Measurements from ENCODE around the gene TMEM63A. TPM values are rescaled to one million over a fixed set of nuclear protein-coding genes. Genes with fewer than 3 reads are reported as not detected.
"Not testable (repeated sequence)": the region's sequence is repeated elsewhere in the genome, so short reads cannot be mapped to it uniquely, and the experiment has no call there.

TMEM63A gene
- total RNA-seq, 2 experiments from 2014 or later = 52.2 to 59.1 TPM

DNA sequence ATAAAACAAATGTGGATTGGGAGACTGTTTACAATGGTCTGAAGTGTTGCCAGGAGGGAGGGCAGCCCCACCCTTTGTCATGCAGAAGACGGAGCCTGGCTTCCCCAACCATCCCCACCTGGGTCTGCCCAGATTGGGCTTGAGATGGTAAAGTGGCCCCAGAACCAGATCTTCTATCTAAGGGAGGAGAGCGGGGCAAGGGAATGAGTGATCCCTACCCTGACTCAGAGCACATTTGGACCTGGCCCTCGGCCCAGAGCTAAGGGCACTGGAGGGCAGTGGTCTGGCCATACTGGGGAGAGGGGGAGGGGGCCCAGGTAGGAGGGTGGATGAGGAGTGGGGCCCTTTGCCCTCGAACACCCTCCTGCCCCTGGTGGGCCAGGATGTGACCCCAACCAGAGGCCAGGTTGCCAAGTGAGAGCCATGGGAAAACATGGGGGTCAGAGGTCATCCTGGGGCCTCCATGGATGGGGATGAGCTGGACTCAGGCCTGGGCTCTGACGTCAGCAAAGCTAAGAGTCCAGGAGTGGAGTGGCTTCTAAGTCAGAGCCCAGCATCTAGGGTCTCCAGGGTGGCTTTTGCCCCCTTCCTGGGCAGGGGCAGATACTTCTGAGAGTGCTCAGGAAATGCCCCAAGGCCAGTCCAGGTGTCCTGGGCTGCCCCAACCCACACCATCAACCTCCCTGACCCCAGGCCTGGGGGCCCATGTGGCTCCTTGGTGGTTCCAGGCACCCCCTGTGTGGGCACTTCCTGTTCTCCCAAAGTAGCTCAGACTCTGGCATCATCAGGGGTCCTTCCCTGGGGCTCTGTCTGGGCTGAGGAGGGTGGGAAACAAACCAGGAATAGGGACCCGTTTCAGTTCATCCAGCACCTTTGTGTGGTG, 8.4 kb upstream of the TMEM63A start:
- Mint-ChIP-seq H3K27me3 (no peaks in the 10 kb centered on the region), H3K36me3 (no peaks in the 10 kb centered on the region), H3K9me3 (no peaks in the 10 kb centered on the region), H3K27ac (no peak overlapping the region), H3K4me1 (ENCODE audit: low read depth) (no peaks in the 10 kb centered on the region), H3K4me3 (no peak overlapping the region)
- no peak for DNase-seq
- POLR2A ChIA-PET = no interaction called here
- intact Hi-C loops (cut with micrococcal nuclease) = no loop called here
- CTCF ChIA-PET = no interaction called here

DNA sequence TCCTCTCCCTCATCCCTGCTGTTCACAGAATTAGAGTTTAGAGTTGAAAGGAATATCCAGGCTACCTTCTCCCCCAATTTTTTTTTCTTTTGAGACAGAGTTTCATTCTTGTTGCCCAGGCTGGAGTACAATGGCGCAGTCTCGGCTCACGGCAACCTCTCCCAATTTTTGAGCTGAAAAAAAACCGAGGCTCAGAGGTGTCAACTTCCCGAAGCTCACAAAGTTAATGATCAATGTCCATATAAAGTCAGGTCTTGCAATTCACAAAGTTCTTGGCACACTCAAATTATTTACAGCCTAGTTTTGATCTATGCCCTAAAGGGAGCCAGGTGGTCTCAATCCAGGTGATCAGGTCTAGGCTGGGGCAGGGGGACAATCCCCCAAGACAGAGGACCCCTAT, 7.6 kb upstream of the TMEM63A start:
- Mint-ChIP-seq H3K36me3 (no peaks in the 10 kb centered on the region), H3K27me3 (no peaks in the 10 kb centered on the region), H3K9me3 (no peaks in the 10 kb centered on the region), H3K27ac (no peak overlapping the region), H3K4me1 (ENCODE audit: low read depth) (no peaks in the 10 kb centered on the region), H3K4me3 (no peak overlapping the region)
- ChIA-PET POLR2A (no interaction called here), CTCF (no interaction called here)
- intact Hi-C loops (cut with micrococcal nuclease) = no loop called here
- no peak for DNase-seq

DNA sequence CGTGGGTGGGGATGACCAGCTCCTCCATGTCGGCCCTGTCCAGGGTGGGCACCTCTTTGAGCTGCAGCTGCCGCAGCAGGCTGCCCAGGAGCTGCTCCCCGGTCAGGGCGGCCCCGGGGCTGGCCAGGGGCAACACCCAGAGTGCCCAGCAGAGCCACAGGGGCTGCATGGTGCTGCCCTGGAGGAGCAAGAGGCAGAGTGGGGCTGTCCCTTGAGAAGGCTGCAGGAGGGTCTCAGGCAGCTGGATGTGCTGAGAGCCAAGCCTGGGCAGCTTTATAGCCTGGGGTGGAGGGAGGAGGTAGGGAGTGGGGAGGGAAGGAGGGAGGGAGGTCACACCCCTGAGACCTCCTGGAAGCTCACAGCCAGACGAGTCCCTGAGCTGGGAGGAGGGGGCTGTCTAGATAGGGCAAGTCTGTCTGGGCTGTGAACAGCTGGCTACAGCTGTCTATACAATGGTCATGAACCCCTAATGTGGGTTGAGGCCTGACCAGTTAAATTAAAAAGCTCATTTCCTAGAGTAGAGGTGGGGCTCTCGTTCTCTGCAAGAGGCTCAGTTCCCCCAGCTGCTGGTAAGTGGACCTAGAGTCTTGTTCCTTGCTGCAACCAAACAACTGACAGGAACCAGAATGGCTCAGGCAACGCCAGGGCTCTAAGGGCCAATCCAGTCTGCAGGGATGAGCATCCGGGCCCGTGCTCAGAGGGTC, 6.9 kb upstream of the TMEM63A start, which contains the start of gene LEFTY1:
LEFTY1 (minus strand) TSS at position 249 of the 704 bp plus-strand sequence; CDS start at position 169, 80 bp downstream.
- Mint-ChIP-seq H3K27ac (no peak within 1 kb of the TSS), H3K4me3 (no peak within 1 kb of the TSS), H3K36me3 (no peaks in the 10 kb centered on the region), H3K9me3 (no peaks in the 10 kb centered on the region), H3K27me3 (no peaks in the 10 kb centered on the region), H3K4me1 (ENCODE audit: low read depth) (peaks cover under 1% of the 10 kb centered on the region)
- CTCF ChIA-PET = interaction anchor here (1.3 kb wide), 1 partner anchor 10 kb away, joined by 3 read pairs; no protein-coding TSS in a partner anchor
- POLR2A ChIA-PET = interaction anchor here (0.6 kb wide), 1 partner anchor 13 kb away, joined by 3 read pairs; no protein-coding TSS in a partner anchor
- no peak for DNase-seq
- intact Hi-C loops (cut with micrococcal nuclease) = no loop called here

DNA sequence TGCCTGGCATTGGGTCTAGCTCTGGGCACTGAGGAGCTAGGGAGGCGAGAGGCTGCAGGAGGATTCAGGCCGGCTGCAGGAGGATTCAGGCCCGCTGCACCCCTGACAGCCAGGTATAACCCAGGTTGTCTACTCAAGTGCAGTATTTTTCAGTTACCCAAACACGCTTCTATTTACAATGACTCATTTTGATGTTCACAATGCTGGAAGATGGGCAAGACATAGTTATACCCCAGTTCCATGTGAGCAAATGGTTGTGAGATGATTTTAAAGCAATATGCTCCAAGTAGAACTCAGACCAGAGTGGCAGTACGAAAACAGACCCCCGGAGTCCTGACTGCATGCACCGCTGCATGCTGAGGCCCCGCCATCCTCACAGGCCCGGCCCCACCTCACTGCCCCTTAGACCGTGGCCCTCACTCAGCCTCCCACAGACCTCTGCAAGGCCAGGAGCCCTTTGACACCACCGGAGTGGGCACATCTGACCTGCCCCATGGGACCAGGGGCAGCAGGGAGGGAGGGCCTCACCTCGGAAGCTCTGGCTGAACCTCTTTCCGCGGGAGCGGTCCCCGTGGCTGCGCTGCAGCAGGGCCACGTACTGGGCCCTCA, 6.2 kb upstream of the TMEM63A start:
- Mint-ChIP-seq H3K9me3 (no peaks in the 10 kb centered on the region), H3K4me3 (no peak overlapping the region)

GRCh38 chr1:225887554-225888288, 5.5 kb upstream of the TMEM63A start:
- H3K9me3 Mint-ChIP-seq; DNase-seq; H3K27me3 Mint-ChIP-seq; intact Hi-C loops (cut with micrococcal nuclease); H3K27ac Mint-ChIP-seq; POLR2A ChIA-PET; H3K4me3 Mint-ChIP-seq; H3K36me3 Mint-ChIP-seq; H3K4me1 Mint-ChIP-seq (ENCODE audit: low read depth): not testable (repeated sequence)
- CTCF ChIA-PET = interaction anchor here (0.9 to 1.3 kb wide), 2 partner anchors 9 to 23 kb away, joined by 3 read pairs; no protein-coding TSS in a partner anchor

More for the DNA sequence above, 6.2 kb upstream of the TMEM63A start:
- ChIA-PET CTCF (interaction anchor here (1.3 kb wide), 1 partner anchor 10 kb away, joined by 3 read pairs; no protein-coding TSS in a partner anchor), POLR2A (no interaction called here)
- Mint-ChIP-seq H3K4me1 (ENCODE audit: low read depth) (peaks cover 6% of the 10 kb centered on the region), H3K36me3 (no peaks in the 10 kb centered on the region), H3K27me3 (no peaks in the 10 kb centered on the region), H3K27ac (no peak overlapping the region)
- intact Hi-C loops (cut with micrococcal nuclease) = no loop called here
- no peak for DNase-seq

GRCh38 chr1:225887030-225887314, 4.8 kb upstream of the TMEM63A start:
- Mint-ChIP-seq H3K27ac (no peak overlapping the region), H3K27me3 (no peaks in the 10 kb centered on the region), H3K9me3 (no peaks in the 10 kb centered on the region), H3K36me3 (no peaks in the 10 kb centered on the region), H3K4me3 (no peak overlapping the region), H3K4me1 (ENCODE audit: low read depth) (peaks cover 9% of the 10 kb centered on the region)
- intact Hi-C loops (cut with micrococcal nuclease) = no loop called here
- ChIA-PET CTCF (interaction anchor here (0.9 kb wide), 1 partner anchor 24 kb away, joined by 3 read pairs; no protein-coding TSS in a partner anchor), POLR2A (no interaction called here)
- no peak for DNase-seq

GRCh38 chr1:225886159-225887029, 4.2 kb upstream of the TMEM63A start:
- no peaks in the 10 kb centered on the region for H3K27me3 Mint-ChIP-seq
- H3K27ac Mint-ChIP-seq = no peak overlapping the region
- peaks cover 9% of the 10 kb centered on the region for H3K4me1 Mint-ChIP-seq (ENCODE audit: low read depth)
- intact Hi-C loops (cut with micrococcal nuclease) = no loop called here
- no peak for DNase-seq
- no peaks in the 10 kb centered on the region for H3K9me3 Mint-ChIP-seq
- CTCF ChIA-PET = interaction anchor here (0.9 kb wide), 1 partner anchor 25 kb away, joined by 3 read pairs; no protein-coding TSS in a partner anchor
- H3K36me3 Mint-ChIP-seq = no peaks in the 10 kb centered on the region
- POLR2A ChIA-PET = no interaction called here
- no peak overlapping the region for H3K4me3 Mint-ChIP-seq

DNA sequence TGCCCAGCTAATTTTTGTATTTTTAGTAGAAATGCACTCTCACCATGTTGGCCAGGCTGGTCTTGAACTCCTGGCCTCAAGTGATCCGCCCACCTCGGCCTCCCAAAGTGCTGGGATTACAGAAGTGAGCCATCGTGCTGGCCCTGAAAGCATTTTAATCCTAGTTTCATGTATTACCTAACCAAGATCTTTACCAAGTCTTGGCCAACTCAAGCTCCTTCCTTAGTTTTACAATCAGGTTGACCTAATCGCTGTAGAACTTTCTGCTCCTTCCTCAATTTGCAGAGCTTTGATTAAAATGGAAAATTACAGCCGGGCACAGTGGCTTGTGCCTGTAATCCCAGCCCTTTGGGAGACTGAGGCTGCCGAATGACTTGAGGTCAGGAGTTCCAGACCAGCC, 3.2 kb upstream of the TMEM63A start:
- no peak for DNase-seq
- Mint-ChIP-seq H3K4me3 (no peak overlapping the region), H3K4me1 (ENCODE audit: low read depth) (peaks cover 18% of the 10 kb centered on the region), H3K9me3 (no peaks in the 10 kb centered on the region), H3K27ac (no peak overlapping the region), H3K27me3 (no peaks in the 10 kb centered on the region), H3K36me3 (no peaks in the 10 kb centered on the region)
- intact Hi-C loops (cut with micrococcal nuclease) = no loop called here
- ChIA-PET POLR2A (interaction anchor here (1.1 kb wide), 1 partner anchor 37 kb away, joined by 3 read pairs; no protein-coding TSS in a partner anchor), CTCF (interaction anchor here (0.5 to 5.8 kb wide), 2 partner anchors 8 to 25 kb away, joined by 3 to 41 read pairs; no protein-coding TSS in a partner anchor)

GRCh38 chr1:225883616-225884265, 1.6 kb upstream of the TMEM63A start:
- Mint-ChIP-seq H3K36me3 (no peaks in the 10 kb centered on the region), H3K27ac (peak overlapping the region; percentile 51), H3K9me3 (no peaks in the 10 kb centered on the region), H3K4me1 (ENCODE audit: low read depth) (peaks cover 34% of the 10 kb centered on the region), H3K4me3 (peak overlapping the region; percentile 88), H3K27me3 (no peaks in the 10 kb centered on the region)
- CTCF ChIA-PET = interaction anchor here (1.1 to 5.8 kb wide), 6 partner anchors 9 to 108 kb away, joined by 3 to 41 read pairs (median 9); partner anchors contain the start of gene SRP9
- intact Hi-C loops (cut with micrococcal nuclease) = no loop called here
- POLR2A ChIA-PET = interaction anchor here (0.7 to 4.2 kb wide), 6 partner anchors 14 to 105 kb away, joined by 3 to 49 read pairs (median 8); partner anchors contain the start of gene SRP9
- DNase-seq = no peak

Data from activated CD4-positive, alpha-beta memory T cell treated with anti-CD3 and anti-CD28 coated beads for 36 hours (primary cell).